SU-DHL-6 (cell line): ENCODE data around the gene RYR2.

ENCODE experiments used
- H2AFZ ChIP-seq: fragments of 200-600 bp; sonication (generic); 2 replicates; pipeline ENCODE4 v1.6.1; 2014; ENCODE audit warnings: low read depth, mild to moderate bottlenecking, moderate library complexity, mixed read lengths, antibody characterized with exemption, low read length; ENCODE audit not compliant: severe bottlenecking
- H3F3A ChIP-seq: fragments of 200-600 bp; shearing (Covaris generic); 2 replicates; pipeline ENCODE4 v1.6.0; 2016; ENCODE audit warnings: antibody characterized with exemption, mild to moderate bottlenecking; ENCODE audit not compliant: insufficient read depth
- H3K27ac ChIP-seq: fragments of 200-600 bp; sonication (generic); 2 replicates; pipeline ENCODE4 v1.5.1; 2016; ENCODE audit warnings: low read depth, mild to moderate bottlenecking, low read length, moderate library complexity, mixed read lengths
- H3K27me3 ChIP-seq: fragments of 200-600 bp; sonication (generic), shearing (Covaris generic); 2 replicates; pipeline ENCODE4 v1.6.0; 2014; ENCODE audit warnings: mild to moderate bottlenecking, low read length
- H3K36me3 ChIP-seq: fragments of 200-600 bp; sonication (generic); 2 replicates; pipeline ENCODE4 v1.6.1; 2014; ENCODE audit warnings: mild to moderate bottlenecking, low read length, mixed read lengths
- H3K4me2 ChIP-seq: fragments of 300-600, 200-600 bp; shearing (Covaris generic), sonication (generic); 2 replicates; pipeline ENCODE4 v1.6.0; 2014; ENCODE audit warnings: low read length, low read depth, mild to moderate bottlenecking; ENCODE audit not compliant: poor library complexity, severe bottlenecking
- H3K4me3 ChIP-seq: fragments of 200-600 bp; sonication (generic); 2 replicates; pipeline ENCODE4 v1.5.1; 2014; ENCODE audit warnings: antibody characterized with exemption, low read length, mild to moderate bottlenecking, mixed read lengths; ENCODE audit not compliant: insufficient read depth, poor library complexity, severe bottlenecking
- H3K79me2 ChIP-seq: fragments of 200-600 bp; sonication (generic); 2 replicates; pipeline ENCODE4 v1.6.1; 2014; ENCODE audit warnings: mild to moderate bottlenecking, low read length, moderate library complexity; ENCODE audit not compliant: insufficient read depth
- H3K9ac ChIP-seq: fragments of 200-600 bp; sonication (generic); 2 replicates; pipeline ENCODE4 v1.7.0; 2014; ENCODE audit warnings: mild to moderate bottlenecking, low read length
- H3K9me2 ChIP-seq: fragments of 200-600 bp; sonication (generic); replicated peaks from 2 replicates; pipeline ENCODE4 v1.6.1; 2014; ENCODE audit warnings: low read length; ENCODE audit not compliant: insufficient read depth
- H3K9me3 ChIP-seq: fragments of 200-600 bp; sonication (generic); 2 replicates; pipeline ENCODE4 v1.6.1; 2014; ENCODE audit warnings: low read length, mixed read lengths; ENCODE audit not compliant: insufficient read depth
- H4K20me1 ChIP-seq: fragments of 200-600 bp; sonication (generic); 2 replicates; pipeline ENCODE4 v1.6.1; 2014; ENCODE audit warnings: low read depth, mild to moderate bottlenecking, antibody characterized with exemption, low read length, moderate library complexity, mixed read lengths
- EZH2phosphoT487 ChIP-seq: fragments of 200-600 bp; sonication (generic), shearing (Covaris generic); conservative IDR thresholded peaks from 2 replicates; pipeline ENCODE4 v1.6.1; 2018; ENCODE audit warnings: mild to moderate bottlenecking, antibody characterized with exemption, low read length, moderate library complexity, mixed read lengths
- TF ChIP-seq, protein P1 (sequence below): fragments of 200-600 bp; sonication (generic); IDR thresholded peaks from one replicate; pipeline ENCODE4 v1.5.1; 2017; ENCODE audit warnings: antibody characterized with exemption, mild to moderate bottlenecking, low read length, moderate library complexity; ENCODE audit not compliant: insufficient read depth, poor library complexity, severe bottlenecking

RYR2 gene

GRCh38 chr1:237029240-237029639, 12.7 kb upstream of the RYR2 start:
- no peak overlapping the region for H3K4me3 ChIP-seq

DNA sequence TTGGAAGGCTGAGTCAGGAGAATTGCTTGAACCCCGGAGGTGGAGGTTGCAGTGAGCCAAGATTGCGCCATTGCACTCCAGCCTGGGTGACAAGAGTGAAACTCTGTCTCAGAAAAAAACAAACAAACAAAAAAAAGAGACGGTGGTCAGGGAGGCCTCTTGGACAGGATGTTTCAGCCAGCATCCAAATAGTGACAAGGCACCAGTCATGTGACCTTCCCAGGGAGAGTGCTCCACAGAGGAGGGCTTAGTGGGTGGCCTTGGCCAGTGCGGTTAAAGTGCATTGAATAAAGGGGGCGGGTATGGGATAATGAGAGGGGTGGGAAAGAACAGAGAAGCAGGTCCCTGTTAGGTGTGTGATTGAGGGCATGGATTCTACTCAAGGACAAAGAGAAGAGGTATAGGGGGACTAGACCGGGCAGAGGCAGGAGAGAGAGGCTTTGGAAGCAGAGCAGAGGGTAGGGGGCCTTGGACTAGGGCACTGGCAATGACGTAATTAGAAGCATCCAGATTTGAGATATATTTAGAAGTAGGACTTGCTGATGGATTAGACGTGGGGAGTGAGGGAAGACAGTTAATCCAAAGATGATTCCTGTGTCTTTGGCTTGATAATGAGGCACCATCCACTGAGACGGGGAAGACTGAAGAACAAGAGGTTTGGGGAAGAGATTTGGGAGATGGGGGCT, 12.0 kb upstream of the RYR2 start:
- Histone ChIP-seq H3K27ac (no peak overlapping the region), H2AFZ (no peak overlapping the region), H3K9me2 (no peaks in the 10 kb centered on the region), H3K4me2 (no peak overlapping the region), H4K20me1 (no peaks in the 10 kb centered on the region), H3K9me3 (no peaks in the 10 kb centered on the region), H3K4me3 (no peak overlapping the region), H3F3A (no peaks in the 10 kb centered on the region), H3K9ac (no peak overlapping the region), H3K27me3 (0 out of 2 replicates have a peak, but pooled peaks cover 7% of the 10 kb centered on the region), H3K36me3 (no peaks in the 10 kb centered on the region), H3K79me2 (no peaks in the 10 kb centered on the region)
- TF ChIP-seq EZH2phosphoT487: no peak
- TF ChIP-seq, protein P1, sequence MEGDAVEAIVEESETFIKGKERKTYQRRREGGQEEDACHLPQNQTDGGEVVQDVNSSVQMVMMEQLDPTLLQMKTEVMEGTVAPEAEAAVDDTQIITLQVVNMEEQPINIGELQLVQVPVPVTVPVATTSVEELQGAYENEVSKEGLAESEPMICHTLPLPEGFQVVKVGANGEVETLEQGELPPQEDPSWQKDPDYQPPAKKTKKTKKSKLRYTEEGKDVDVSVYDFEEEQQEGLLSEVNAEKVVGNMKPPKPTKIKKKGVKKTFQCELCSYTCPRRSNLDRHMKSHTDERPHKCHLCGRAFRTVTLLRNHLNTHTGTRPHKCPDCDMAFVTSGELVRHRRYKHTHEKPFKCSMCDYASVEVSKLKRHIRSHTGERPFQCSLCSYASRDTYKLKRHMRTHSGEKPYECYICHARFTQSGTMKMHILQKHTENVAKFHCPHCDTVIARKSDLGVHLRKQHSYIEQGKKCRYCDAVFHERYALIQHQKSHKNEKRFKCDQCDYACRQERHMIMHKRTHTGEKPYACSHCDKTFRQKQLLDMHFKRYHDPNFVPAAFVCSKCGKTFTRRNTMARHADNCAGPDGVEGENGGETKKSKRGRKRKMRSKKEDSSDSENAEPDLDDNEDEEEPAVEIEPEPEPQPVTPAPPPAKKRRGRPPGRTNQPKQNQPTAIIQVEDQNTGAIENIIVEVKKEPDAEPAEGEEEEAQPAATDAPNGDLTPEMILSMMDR: no peak

More at GRCh38 chr1:237029240-237029639, 12.7 kb upstream of the RYR2 start:
- no peak overlapping the region for H3K4me2 ChIP-seq
- H3K79me2 ChIP-seq: no peaks in the 10 kb centered on the region
- no peak overlapping the region for H3K9ac ChIP-seq
- 0 out of 2 replicates have a peak, but pooled peaks cover 6% of the 10 kb centered on the region for H3K27me3 ChIP-seq
- no peaks in the 10 kb centered on the region for H3K9me2 ChIP-seq
- no peak overlapping the region for H2AFZ ChIP-seq
- no peaks in the 10 kb centered on the region for H3K9me3 ChIP-seq
- no peaks in the 10 kb centered on the region for H4K20me1 ChIP-seq
- no peak for TF ChIP-seq EZH2phosphoT487
- TF ChIP-seq, protein P1: no peak
- H3K36me3 ChIP-seq: no peaks in the 10 kb centered on the region
- H3K27ac ChIP-seq: no peak overlapping the region
- H3F3A ChIP-seq: no peaks in the 10 kb centered on the region

DNA sequence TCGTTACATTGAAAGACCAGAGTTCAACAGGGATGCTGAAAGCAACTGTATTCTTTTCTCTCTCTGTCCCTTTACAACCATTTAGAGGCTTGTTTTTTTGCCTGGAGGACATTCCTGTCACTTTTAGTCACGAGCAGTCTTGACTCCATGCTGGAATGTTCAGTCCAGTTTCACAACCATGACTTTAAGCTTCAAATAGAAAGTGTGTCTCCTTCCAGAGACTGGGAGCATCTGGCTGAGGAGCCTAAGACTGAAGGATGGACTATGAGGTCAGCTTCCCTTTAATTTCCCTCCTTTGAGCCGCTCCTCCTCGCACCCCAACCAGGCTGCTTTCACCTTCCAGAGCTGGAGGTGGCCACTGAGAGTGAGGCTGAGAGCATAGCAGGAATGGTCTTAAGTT, 10.5 kb upstream of the RYR2 start:
- H3K9me3 ChIP-seq: no peaks in the 10 kb centered on the region
- H2AFZ ChIP-seq: no peak overlapping the region
- no peaks in the 10 kb centered on the region for H4K20me1 ChIP-seq
- no peaks in the 10 kb centered on the region for H3K9me2 ChIP-seq
- no peak overlapping the region for H3K4me2 ChIP-seq
- H3K27me3 ChIP-seq: 0 out of 2 replicates have a peak, but pooled peaks cover 10% of the 10 kb centered on the region
- no peaks in the 10 kb centered on the region for H3K79me2 ChIP-seq
- no peak overlapping the region for H3K4me3 ChIP-seq
- no peak overlapping the region for H3K27ac ChIP-seq
- H3K36me3 ChIP-seq: no peaks in the 10 kb centered on the region
- H3F3A ChIP-seq: no peaks in the 10 kb centered on the region
- no peak overlapping the region for H3K9ac ChIP-seq
- TF ChIP-seq EZH2phosphoT487: no peak
- TF ChIP-seq, protein P1: no peak
